ENCODE measurements around the gene TYMP.

DNA sequence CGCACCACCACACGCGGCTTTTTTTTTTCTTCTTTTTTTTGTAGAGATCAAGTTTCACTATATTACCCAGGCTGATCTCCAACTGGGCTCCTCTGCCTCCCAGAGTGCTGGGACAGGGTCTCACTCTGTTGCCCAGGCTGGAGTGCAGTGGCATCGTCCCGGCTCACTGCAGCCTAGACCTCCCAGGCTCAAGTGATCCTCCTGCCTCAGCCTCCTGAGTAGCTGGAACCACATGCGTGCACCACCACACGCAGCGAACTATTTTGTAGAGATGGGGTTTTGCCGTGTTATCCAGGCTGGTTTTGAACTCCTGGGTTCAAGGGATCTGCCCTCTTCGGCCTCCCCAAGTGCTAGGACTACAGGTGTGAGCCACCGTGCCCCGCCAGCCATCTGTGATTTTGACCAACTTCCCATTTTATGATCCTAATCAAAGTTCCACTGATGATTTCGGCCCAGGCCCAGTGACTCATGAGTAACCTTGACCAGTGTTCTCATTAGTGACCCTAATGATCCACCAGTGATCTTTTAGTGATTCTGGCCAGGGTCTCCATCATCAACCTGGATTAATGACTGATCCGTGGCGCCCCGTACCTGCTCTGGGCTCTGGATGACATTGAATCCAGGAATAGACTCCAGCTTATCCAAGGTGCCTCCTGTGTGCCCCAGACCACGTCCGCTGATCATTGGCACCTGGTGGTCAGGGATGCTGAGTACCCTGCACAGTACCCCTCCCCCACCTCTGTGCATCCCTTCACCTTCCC is 1.7 kb downstream of the TYMP start:
- TF ChIP-seq, protein P1, sequence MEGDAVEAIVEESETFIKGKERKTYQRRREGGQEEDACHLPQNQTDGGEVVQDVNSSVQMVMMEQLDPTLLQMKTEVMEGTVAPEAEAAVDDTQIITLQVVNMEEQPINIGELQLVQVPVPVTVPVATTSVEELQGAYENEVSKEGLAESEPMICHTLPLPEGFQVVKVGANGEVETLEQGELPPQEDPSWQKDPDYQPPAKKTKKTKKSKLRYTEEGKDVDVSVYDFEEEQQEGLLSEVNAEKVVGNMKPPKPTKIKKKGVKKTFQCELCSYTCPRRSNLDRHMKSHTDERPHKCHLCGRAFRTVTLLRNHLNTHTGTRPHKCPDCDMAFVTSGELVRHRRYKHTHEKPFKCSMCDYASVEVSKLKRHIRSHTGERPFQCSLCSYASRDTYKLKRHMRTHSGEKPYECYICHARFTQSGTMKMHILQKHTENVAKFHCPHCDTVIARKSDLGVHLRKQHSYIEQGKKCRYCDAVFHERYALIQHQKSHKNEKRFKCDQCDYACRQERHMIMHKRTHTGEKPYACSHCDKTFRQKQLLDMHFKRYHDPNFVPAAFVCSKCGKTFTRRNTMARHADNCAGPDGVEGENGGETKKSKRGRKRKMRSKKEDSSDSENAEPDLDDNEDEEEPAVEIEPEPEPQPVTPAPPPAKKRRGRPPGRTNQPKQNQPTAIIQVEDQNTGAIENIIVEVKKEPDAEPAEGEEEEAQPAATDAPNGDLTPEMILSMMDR (IDR thresholded peaks at IDR 0.05): no peak
- TF ChIP-seq CEBPB (IDR thresholded peaks at IDR 0.05) (no peak), RFX5 (IDR thresholded peaks at IDR 0.05) (no peak), POLR2A (IDR thresholded peaks at IDR 0.05; ENCODE audit: low read length) (peak; percentile 13; the same call in 1 of the 2 replicates), HOXB5 (CRISPR knock-in tag; IDR thresholded peaks at IDR 0.05) (no peak), FOXS1 (CRISPR knock-in tag; IDR thresholded peaks at IDR 0.05) (no peak), JUN (IDR thresholded peaks at IDR 0.05) (no peak)
- TF ChIP-seq, protein P2, sequence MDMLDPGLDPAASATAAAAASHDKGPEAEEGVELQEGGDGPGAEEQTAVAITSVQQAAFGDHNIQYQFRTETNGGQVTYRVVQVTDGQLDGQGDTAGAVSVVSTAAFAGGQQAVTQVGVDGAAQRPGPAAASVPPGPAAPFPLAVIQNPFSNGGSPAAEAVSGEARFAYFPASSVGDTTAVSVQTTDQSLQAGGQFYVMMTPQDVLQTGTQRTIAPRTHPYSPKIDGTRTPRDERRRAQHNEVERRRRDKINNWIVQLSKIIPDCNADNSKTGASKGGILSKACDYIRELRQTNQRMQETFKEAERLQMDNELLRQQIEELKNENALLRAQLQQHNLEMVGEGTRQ (IDR thresholded peaks at IDR 0.05): no peak
- TF ChIP-seq, protein P3, sequence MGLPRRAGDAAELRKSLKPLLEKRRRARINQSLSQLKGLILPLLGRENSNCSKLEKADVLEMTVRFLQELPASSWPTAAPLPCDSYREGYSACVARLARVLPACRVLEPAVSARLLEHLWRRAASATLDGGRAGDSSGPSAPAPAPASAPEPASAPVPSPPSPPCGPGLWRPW (IDR thresholded peaks at IDR 0.05): no peak

Measured in A549 (cell line).